HG02623 (cell line): ENCODE data around the gene PRICKLE2.

Experiments used
- ATAC-seq: cut with Tn5 transposase; IDR thresholded peaks from one replicate; pipeline ENCODE4 v1.9.1; 2021; ENCODE audit warnings: moderate library complexity; ENCODE audit not compliant: unreplicated experiment

The PRICKLE2 gene

GRCh38 chr3:64049136-64049535 lies 176.1 kb downstream of the PRICKLE2 start:
- ATAC-seq = no peak

DNA sequence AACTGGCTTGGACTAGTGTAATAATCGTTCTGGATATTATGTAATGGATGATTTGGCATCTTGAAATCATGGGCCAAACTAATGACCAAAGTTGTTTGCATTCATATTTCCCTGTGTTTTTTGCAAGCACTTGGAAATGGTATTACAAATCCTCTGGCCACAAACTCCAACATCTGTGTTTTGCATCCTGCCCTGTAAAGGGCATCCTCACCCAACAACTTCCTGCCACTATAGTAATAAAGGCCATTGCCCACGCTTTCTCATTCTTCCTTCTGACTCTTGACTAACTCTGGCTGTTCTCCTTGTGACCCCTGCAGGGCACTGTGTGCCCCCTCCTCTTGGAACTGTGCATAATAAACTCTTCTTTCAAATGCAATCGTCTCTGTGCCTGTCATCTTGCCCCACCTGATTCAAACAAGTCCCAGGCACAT lies 176.6 kb downstream of the PRICKLE2 start:
- no peak for ATAC-seq

DNA sequence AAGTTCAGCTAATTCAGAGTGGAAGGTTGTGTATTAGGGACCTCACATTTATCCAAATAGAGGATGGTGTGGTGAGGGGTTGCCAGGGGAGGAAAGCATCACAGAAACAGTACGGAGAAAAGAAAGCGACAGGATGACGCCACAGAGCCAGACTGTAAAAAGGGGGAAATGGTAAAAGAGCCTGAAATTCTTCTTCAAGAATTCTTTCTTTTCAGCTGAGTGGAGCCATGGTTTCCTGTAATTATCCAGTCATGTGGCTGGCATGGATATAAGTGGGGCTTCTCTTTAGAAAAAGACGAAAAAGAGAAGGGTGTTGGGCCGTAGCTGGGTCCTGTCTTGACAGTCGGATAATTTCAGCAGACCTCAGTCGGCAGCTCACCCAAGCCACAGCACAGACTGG lies 177.5 kb downstream of the PRICKLE2 start:
- no peak for ATAC-seq

- no peak for ATAC-seq
Measured at GRCh38 chr3:64046996-64047594, 178.2 kb downstream of the PRICKLE2 start.

DNA sequence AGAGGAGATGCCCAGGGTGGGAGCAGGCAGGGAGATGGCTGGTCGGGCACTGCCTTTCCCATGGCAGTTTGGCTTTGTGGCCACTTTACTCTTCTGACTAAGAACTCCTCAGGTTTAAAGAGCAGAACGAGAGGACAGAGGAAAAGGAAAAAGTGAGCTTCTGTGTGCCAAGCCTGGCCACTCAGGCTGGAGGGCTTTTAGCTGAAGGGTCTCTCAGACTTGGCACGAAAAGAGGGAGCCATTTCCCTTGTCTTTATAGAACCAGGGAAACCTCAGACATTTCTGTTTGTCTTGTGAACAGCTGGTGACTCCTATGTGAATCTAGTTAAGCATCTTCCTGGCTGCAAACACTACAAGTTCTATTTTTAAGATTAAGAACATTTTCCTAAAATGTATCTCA lies 178.7 kb downstream of the PRICKLE2 start:
- no peak for ATAC-seq

GRCh38 chr3:64042952-64043351 lies 182.3 kb downstream of the PRICKLE2 start:
- no peak for ATAC-seq
